GM18951 (cell line): ENCODE results near the gene RYR2.

ENCODE experiments used
- POLR2A ChIP-seq: IDR thresholded peaks from 4 replicates; pipeline ENCODE4 v1.6.1; 2011; ENCODE audit warnings: mild to moderate bottlenecking; ENCODE audit not compliant: insufficient read length, insufficient read depth; ENCODE audit errors: extremely low read depth
- in situ Hi-C: fragments of 300-500 bp; cut with MboI; formaldehyde crosslinking; loops from one replicate; pipeline ENCODE4 v1.12.0; 2022; ENCODE audit warnings: low sequenced_read_pairs, mixed read lengths, inconsistent platforms; ENCODE audit not compliant: unreplicated experiment

Gene RYR2

GRCh38 chr1:237684236-237684635 is 642.3 kb downstream of the RYR2 start:
- in situ Hi-C loops = no loop called here
- no peak for TF ChIP-seq POLR2A

- in situ Hi-C loops = no loop called here
- TF ChIP-seq POLR2A = no peak
These were observed 643.6 kb downstream of the RYR2 start for GRCh38 chr1:237685551-237685950.

GRCh38 chr1:237687804-237688203 is 645.8 kb downstream of the RYR2 start:
- TF ChIP-seq POLR2A = no peak
- in situ Hi-C loops = no loop called here

GRCh38 chr1:237690656-237691055 is 648.7 kb downstream of the RYR2 start:
- no peak for TF ChIP-seq POLR2A
- in situ Hi-C loops = no loop called here

GRCh38 chr1:237692255-237692654 is 650.3 kb downstream of the RYR2 start:
- no peak for TF ChIP-seq POLR2A
- in situ Hi-C loops = no loop called here

- in situ Hi-C loops = no loop called here
These were observed 653.9 kb downstream of the RYR2 start for GRCh38 chr1:237695878-237696277.

GRCh38 chr1:237700181-237700580 is 658.2 kb downstream of the RYR2 start:
- TF ChIP-seq POLR2A = no peak
- in situ Hi-C loops = no loop called here

More at GRCh38 chr1:237695878-237696277, 653.9 kb downstream of the RYR2 start:
- no peak for TF ChIP-seq POLR2A

- in situ Hi-C loops = no loop called here
- TF ChIP-seq POLR2A = no peak
These were observed 659.5 kb downstream of the RYR2 start for GRCh38 chr1:237701534-237701933.

- TF ChIP-seq POLR2A = no peak
- in situ Hi-C loops = no loop called here
These were observed 660.2 kb downstream of the RYR2 start for GRCh38 chr1:237702161-237702560.

GRCh38 chr1:237705462-237705861 is 663.5 kb downstream of the RYR2 start:
- in situ Hi-C loops = no loop called here
- no peak for TF ChIP-seq POLR2A

- in situ Hi-C loops = no loop called here
- no peak for TF ChIP-seq POLR2A
These were observed 667.4 kb downstream of the RYR2 start for GRCh38 chr1:237709355-237709754.

- in situ Hi-C loops = no loop called here
- TF ChIP-seq POLR2A = no peak
These were observed 669.3 kb downstream of the RYR2 start for GRCh38 chr1:237711281-237711680.

- in situ Hi-C loops = no loop called here
These were observed 670.1 kb downstream of the RYR2 start for GRCh38 chr1:237712082-237712481.

GRCh38 chr1:237712586-237713157 is 670.7 kb downstream of the RYR2 start:
- in situ Hi-C loops = no loop called here

More at GRCh38 chr1:237712082-237712481, 670.1 kb downstream of the RYR2 start:
- TF ChIP-seq POLR2A = no peak

GRCh38 chr1:237713916-237714315 is 671.9 kb downstream of the RYR2 start:
- in situ Hi-C loops = no loop called here
- no peak for TF ChIP-seq POLR2A

More at GRCh38 chr1:237712586-237713157, 670.7 kb downstream of the RYR2 start:
- no peak for TF ChIP-seq POLR2A
